OCI-LY7 (cell line): ENCODE data around the gene TSEN15. TPM values are rescaled to one million over a fixed set of nuclear protein-coding genes. Genes with fewer than 3 reads are reported as not detected.

Experiments
- BruUV-seq: library from RNA; stranded (reverse); fragments of 400-500 nt; replicated peaks from 2 replicates; lab custom pipeline; 2021; lab: Mats Ljungman, UMichigan
- CTCF ChIA-PET: fragments of 300-600 bp; sonication (Branson Sonifier 250); formaldehyde crosslinking; loops from one replicate; lab custom pipeline; 2022; ENCODE audit warnings: antibody characterized with exemption; ENCODE audit not compliant: unreplicated experiment; lab: Charles Lee
- POLR2A ChIA-PET: fragments of 300-600 bp; sonication (Branson Sonifier 250); formaldehyde crosslinking; loops from one replicate; lab custom pipeline; 2022; ENCODE audit warnings: antibody characterized with exemption; lab: Charles Lee
- DNase-seq: peaks from one replicate; pipeline ENCODE4 v3.0.0-alpha.2; 2015; ENCODE audit warnings: low spot score
- H2AFZ ChIP-seq: fragments of 200-600 bp; sonication (generic), shearing (Covaris generic); 2 replicates; pipeline ENCODE4 v1.6.1; 2014; ENCODE audit warnings: mild to moderate bottlenecking, antibody characterized with exemption, low read length, moderate library complexity
- H3K27ac ChIP-seq: fragments of 200-600 bp; sonication (generic); 2 replicates; pipeline ENCODE4 v1.5.1; 2014; ENCODE audit warnings: mixed run types, low read depth, mild to moderate bottlenecking, moderate library complexity, low read length, inconsistent platforms; ENCODE audit not compliant: poor library complexity, severe bottlenecking
- H3K36me3 ChIP-seq: fragments of 200-600 bp; sonication (generic); 2 replicates; pipeline ENCODE4 v1.6.1; 2014; ENCODE audit warnings: mild to moderate bottlenecking, antibody characterized with exemption, low read length, moderate library complexity, mixed read lengths; ENCODE audit not compliant: insufficient read depth
- H3K4me1 ChIP-seq: fragments of 200-600 bp; sonication (generic); 2 replicates; pipeline ENCODE4 v1.5.1; 2014; ENCODE audit warnings: mild to moderate bottlenecking, low read length; ENCODE audit not compliant: insufficient read depth, poor library complexity, severe bottlenecking
- H3K4me2 ChIP-seq: fragments of 200-600 bp; sonication (generic); 2 replicates; pipeline ENCODE4 v1.6.1; 2014; ENCODE audit warnings: mild to moderate bottlenecking, low read length
- H3K4me3 ChIP-seq: fragments of 200-600 bp; sonication (generic); 2 replicates; pipeline ENCODE4 v1.5.1; 2014; ENCODE audit warnings: mild to moderate bottlenecking, low read depth, low read length; ENCODE audit not compliant: poor library complexity, severe bottlenecking
- H3K79me2 ChIP-seq: fragments of 200-600 bp; sonication (generic); 2 replicates; pipeline ENCODE4 v1.6.1; 2016; ENCODE audit warnings: low read depth, mild to moderate bottlenecking, low read length, moderate library complexity, mixed read lengths; ENCODE audit not compliant: insufficient read depth
- H3K9me2 ChIP-seq: fragments of 200-600 bp; sonication (generic); 2 replicates; pipeline ENCODE4 v1.6.1; 2016; ENCODE audit warnings: mild to moderate bottlenecking, low read length, mixed read lengths; ENCODE audit not compliant: insufficient read depth
- H3K9me3 ChIP-seq: fragments of 200-600 bp; sonication (generic); 2 replicates; pipeline ENCODE4 v1.6.1; 2014; ENCODE audit warnings: mild to moderate bottlenecking, mixed run types, low read length, mixed read lengths
- H4K20me1 ChIP-seq: fragments of 200-600 bp; sonication (generic); 2 replicates; pipeline ENCODE4 v1.6.1; 2014; ENCODE audit warnings: mild to moderate bottlenecking, antibody characterized with exemption, low read length, moderate library complexity, mixed read lengths; ENCODE audit not compliant: insufficient read depth
- EZH2phosphoT487 ChIP-seq: fragments of 200-600 bp; sonication (generic); IDR thresholded peaks from 2 replicates; pipeline ENCODE4 v1.6.1; 2018; ENCODE audit warnings: low read depth, borderline replicate concordance, mild to moderate bottlenecking, mixed run types, antibody characterized with exemption, low read length, moderate library complexity, mixed read lengths
- intact Hi-C: fragments of 100-400 bp; cut with micrococcal nuclease; formaldehyde crosslinking; loops from one replicate; pipeline ENCODE4 v1.10.0; 2022; ENCODE audit not compliant: unreplicated experiment
- total RNA-seq, 2 experiments: library from RNA; depleted of rRNA in 1 of 2; stranded (reverse); fragments of >200 nt in 1 of 2; shearing (Covaris generic) in 1 of 2; gene quantifications; 2 replicates each; pipeline ENCODE4 v1.2.3, GENCODE V29; 2014 to 2022
- TF ChIP-seq, protein P1 (sequence below): fragments of 200-600 bp; sonication (generic); conservative IDR thresholded peaks from 2 replicates; pipeline ENCODE4 v1.5.1; 2014; ENCODE audit warnings: mild to moderate bottlenecking, antibody characterized with exemption, low read length, moderate library complexity, mixed read lengths

TSEN15 gene
- total RNA-seq, 2 experiments from 2014 or later: 42.5 to 45.1 TPM

DNA sequence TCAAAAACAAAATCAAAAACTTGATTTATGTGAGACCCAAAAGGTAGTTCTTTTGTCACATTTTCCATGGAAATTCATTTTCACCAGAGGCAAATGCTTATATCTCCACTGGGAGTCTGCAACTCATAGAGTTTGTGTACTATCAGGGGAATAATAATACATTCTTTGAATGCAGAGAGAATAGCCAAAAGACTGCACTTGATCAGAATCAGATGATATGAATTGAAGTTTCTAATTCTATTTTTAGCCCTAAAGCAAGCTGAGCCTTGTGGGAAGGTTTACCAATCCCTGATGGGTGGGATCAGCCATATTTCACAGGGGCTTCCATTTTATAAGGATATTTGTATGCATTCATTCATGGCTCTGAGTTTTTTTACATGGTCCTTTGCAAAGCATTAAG lies 49.6 kb downstream of the TSEN15 start:
- no TSS peak for BruUV-seq
- no peak for DNase-seq
- H3K4me2 ChIP-seq: no peak overlapping the region
- no peaks in the 10 kb centered on the region for H3K36me3 ChIP-seq
- TF ChIP-seq, protein P1, sequence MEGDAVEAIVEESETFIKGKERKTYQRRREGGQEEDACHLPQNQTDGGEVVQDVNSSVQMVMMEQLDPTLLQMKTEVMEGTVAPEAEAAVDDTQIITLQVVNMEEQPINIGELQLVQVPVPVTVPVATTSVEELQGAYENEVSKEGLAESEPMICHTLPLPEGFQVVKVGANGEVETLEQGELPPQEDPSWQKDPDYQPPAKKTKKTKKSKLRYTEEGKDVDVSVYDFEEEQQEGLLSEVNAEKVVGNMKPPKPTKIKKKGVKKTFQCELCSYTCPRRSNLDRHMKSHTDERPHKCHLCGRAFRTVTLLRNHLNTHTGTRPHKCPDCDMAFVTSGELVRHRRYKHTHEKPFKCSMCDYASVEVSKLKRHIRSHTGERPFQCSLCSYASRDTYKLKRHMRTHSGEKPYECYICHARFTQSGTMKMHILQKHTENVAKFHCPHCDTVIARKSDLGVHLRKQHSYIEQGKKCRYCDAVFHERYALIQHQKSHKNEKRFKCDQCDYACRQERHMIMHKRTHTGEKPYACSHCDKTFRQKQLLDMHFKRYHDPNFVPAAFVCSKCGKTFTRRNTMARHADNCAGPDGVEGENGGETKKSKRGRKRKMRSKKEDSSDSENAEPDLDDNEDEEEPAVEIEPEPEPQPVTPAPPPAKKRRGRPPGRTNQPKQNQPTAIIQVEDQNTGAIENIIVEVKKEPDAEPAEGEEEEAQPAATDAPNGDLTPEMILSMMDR: no peak
- ChIA-PET CTCF (no interaction called here), POLR2A (no interaction called here)
- H3K9me2 ChIP-seq: no peaks in the 10 kb centered on the region
- H3K4me1 ChIP-seq: no peaks in the 10 kb centered on the region
- no peak overlapping the region for H3K27ac ChIP-seq
- no peaks in the 10 kb centered on the region for H4K20me1 ChIP-seq
- H3K9me3 ChIP-seq: no peaks in the 10 kb centered on the region
- H3K79me2 ChIP-seq: no peaks in the 10 kb centered on the region
- intact Hi-C loops: no loop called here
- no peak overlapping the region for H2AFZ ChIP-seq
- no peak overlapping the region for H3K4me3 ChIP-seq

- intact Hi-C loops: no loop called here
- ChIA-PET CTCF (no interaction called here), POLR2A (no interaction called here)
- Histone ChIP-seq H3K27ac (no peak overlapping the region), H3K9me3 (no peaks in the 10 kb centered on the region), H4K20me1 (no peaks in the 10 kb centered on the region), H3K36me3 (no peaks in the 10 kb centered on the region), H3K9me2 (no peaks in the 10 kb centered on the region), H2AFZ (no peak overlapping the region), H3K79me2 (no peaks in the 10 kb centered on the region), H3K4me1 (no peaks in the 10 kb centered on the region), H3K4me2 (no peak overlapping the region), H3K4me3 (no peak overlapping the region)
- BruUV-seq: no TSS peak
- TF ChIP-seq, protein P1: no peak
- no peak for TF ChIP-seq EZH2phosphoT487
- DNase-seq: no peak
Measured at GRCh38 chr1:184101571-184101970, 50.0 kb downstream of the TSEN15 start.

- DNase-seq: no peak
- Histone ChIP-seq H3K9me3 (no peaks in the 10 kb centered on the region), H3K79me2 (no peaks in the 10 kb centered on the region), H3K4me3 (no peak overlapping the region), H3K4me1 (no peaks in the 10 kb centered on the region), H3K27ac (no peak overlapping the region), H3K4me2 (no peak overlapping the region), H3K36me3 (no peaks in the 10 kb centered on the region), H2AFZ (no peak overlapping the region), H4K20me1 (no peaks in the 10 kb centered on the region), H3K9me2 (no peaks in the 10 kb centered on the region)
- ChIA-PET POLR2A (no interaction called here), CTCF (no interaction called here)
- no TSS peak for BruUV-seq
- intact Hi-C loops: no loop called here
- TF ChIP-seq, protein P1: no peak
- TF ChIP-seq EZH2phosphoT487: no peak
Measured at GRCh38 chr1:184110272-184111204, 59.0 kb downstream of the TSEN15 start.
